Ovary (tissue), 3 donors: ENCODE measurements around the gene CTDP1.

Experiments used
- EP300 ChIP-seq: sonication (generic); formaldehyde crosslinking; IDR thresholded peaks from one replicate; pipeline ENCODE4 v1.6.1; 2017; ENCODE audit warnings: antibody characterized with exemption
- POLR2A ChIP-seq: fragments of 450-650 bp; IDR thresholded peaks from one replicate; pipeline ENCODE4 v1.6.1; 2017; ENCODE audit warnings: antibody characterized with exemption, mild to moderate bottlenecking, moderate library complexity
- TF ChIP-seq, protein P1 (sequence below), 3 donors: fragments of 450-650 bp in 2 of 3; fragments of 200-600 bp in 1 of 3; IDR thresholded peaks; one replicate each; pipeline versions ENCODE4 v1.5.1 to v1.8.0; 2016 to 2022; ENCODE audit warnings: antibody characterized with exemption in 3 of 3, mild to moderate bottlenecking in 1 of 3
- donor health status: DM: no; HTN: no; CAD: no.

DNA sequence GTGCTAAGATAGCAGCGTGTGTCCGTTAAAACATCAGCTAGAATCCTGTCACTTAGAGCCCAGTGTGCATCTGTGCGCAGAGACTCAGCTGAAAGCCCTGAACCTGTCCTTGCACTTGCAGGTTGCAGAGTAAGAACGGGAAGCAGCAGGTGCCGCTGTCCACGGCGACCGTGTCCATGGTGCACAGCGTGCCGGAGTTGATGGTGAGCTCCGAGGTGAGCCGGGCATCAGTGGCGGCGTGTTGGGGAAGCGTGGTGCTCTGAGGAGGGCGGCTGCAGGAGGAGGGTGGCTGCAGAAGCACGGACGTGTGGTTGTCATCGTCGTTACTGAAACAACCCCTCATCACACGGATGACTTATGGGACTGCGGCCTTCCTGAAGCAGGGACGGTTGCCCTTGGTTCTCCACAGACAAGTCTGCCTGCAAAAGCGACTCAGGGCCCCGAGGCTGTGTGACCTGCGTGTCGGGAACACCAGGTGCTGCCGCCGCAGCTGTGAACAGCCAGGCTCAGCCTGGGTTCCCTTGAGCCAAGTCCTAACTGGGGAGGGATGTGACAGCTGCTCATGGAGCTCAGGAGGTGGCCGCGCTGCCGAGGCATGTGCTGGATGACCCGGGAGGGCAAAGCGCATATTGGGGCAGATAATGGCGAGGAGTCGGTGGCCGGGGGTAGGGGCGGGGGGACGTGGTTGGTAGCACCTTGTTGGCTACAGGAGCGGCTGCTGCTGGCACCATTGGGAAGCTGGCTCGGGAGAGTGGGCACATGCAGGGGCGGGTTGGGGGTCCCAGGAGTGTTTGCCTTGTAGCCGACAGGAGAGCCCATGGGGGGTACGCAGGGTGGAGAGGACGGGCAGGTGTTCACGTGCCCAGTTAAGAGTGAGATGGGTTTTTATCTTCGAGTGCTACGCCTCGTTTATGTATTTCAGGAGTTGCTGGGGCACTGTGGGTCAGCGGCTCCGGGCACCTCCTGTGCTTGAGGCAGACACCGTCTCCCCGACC is 16.6 kb downstream of the CTDP1 start:
- TF ChIP-seq, protein P1, sequence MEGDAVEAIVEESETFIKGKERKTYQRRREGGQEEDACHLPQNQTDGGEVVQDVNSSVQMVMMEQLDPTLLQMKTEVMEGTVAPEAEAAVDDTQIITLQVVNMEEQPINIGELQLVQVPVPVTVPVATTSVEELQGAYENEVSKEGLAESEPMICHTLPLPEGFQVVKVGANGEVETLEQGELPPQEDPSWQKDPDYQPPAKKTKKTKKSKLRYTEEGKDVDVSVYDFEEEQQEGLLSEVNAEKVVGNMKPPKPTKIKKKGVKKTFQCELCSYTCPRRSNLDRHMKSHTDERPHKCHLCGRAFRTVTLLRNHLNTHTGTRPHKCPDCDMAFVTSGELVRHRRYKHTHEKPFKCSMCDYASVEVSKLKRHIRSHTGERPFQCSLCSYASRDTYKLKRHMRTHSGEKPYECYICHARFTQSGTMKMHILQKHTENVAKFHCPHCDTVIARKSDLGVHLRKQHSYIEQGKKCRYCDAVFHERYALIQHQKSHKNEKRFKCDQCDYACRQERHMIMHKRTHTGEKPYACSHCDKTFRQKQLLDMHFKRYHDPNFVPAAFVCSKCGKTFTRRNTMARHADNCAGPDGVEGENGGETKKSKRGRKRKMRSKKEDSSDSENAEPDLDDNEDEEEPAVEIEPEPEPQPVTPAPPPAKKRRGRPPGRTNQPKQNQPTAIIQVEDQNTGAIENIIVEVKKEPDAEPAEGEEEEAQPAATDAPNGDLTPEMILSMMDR (IDR thresholded peaks at IDR 0.05): no peak
- TF ChIP-seq POLR2A (no peak), EP300 (no peak)
